ENCODE measurements around the gene TAAR1. TPM values are rescaled to one million over a fixed set of nuclear protein-coding genes. Genes with fewer than 3 reads are reported as not detected.
"Not testable (repeated sequence)": the region's sequence is repeated elsewhere in the genome, so short reads cannot be mapped to it uniquely, and the experiment has no call there.

Gene TAAR1
- total RNA-seq, 2 donors from 2014 or later = not detected

- no peak for DNase-seq (ENCODE audit: low spot score)
Measured at GRCh38 chr6:132611616-132612015, 47.4 kb downstream of the TAAR1 start.

DNA sequence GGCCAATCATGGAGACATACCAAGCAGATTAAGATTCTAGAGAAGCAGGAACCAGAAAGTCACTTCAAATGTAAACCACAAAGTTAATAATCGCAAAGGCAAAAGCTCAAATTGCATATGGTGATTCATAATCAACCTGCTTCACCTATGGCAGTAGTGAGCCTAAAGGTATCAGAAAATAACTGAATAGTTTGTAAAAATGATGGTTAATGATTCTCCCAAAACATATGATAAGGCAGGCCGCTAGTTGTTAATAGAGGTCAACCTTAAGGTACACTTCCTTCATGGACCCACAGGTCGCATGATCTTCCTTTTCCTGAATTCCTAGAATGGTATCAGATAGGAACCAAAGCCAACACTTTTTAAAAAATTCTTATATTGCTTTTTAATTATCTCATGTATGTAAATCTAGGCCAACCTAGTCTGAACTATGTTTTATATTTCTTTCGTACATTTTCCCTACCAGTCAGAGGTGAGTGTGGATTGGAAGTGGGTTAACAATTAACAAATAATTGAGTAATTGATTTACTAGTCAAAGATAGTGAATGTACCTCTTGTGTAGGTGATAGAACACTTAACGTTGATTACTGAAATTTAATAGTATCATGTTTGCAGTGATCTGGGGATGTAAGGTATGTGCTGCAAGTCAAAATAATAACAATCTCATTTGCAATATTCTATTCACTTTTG lies 51.3 kb downstream of the TAAR1 start:
- ATAC-seq (ENCODE audit: insufficient number of reproducible peaks, low FRiP score, low read depth) (no peak), DNase-seq (ENCODE audit: low spot score) (no peak)
- no peaks in the 10 kb centered on the region for H3K27me3 ChIP-seq (replicated peaks; ENCODE audit: insufficient read depth)
- H3K27ac ChIP-seq = no peak overlapping the region
- H3K9me3 ChIP-seq = no peaks in the 10 kb centered on the region
- H3K4me1 ChIP-seq (ENCODE audit: control insufficient read depth in 1 of 2, low read depth in 2 of 2) = no peaks in the 10 kb centered on the region
- no peak overlapping the region for H3K4me3 ChIP-seq
- no peaks in the 10 kb centered on the region for H3K36me3 ChIP-seq
- TF ChIP-seq, protein P1, sequence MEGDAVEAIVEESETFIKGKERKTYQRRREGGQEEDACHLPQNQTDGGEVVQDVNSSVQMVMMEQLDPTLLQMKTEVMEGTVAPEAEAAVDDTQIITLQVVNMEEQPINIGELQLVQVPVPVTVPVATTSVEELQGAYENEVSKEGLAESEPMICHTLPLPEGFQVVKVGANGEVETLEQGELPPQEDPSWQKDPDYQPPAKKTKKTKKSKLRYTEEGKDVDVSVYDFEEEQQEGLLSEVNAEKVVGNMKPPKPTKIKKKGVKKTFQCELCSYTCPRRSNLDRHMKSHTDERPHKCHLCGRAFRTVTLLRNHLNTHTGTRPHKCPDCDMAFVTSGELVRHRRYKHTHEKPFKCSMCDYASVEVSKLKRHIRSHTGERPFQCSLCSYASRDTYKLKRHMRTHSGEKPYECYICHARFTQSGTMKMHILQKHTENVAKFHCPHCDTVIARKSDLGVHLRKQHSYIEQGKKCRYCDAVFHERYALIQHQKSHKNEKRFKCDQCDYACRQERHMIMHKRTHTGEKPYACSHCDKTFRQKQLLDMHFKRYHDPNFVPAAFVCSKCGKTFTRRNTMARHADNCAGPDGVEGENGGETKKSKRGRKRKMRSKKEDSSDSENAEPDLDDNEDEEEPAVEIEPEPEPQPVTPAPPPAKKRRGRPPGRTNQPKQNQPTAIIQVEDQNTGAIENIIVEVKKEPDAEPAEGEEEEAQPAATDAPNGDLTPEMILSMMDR (IDR thresholded peaks at IDR 0.05) = no peak

More at GRCh38 chr6:132611616-132612015, 47.4 kb downstream of the TAAR1 start:
- H3K4me3 ChIP-seq = no peak overlapping the region
- ATAC-seq (ENCODE audit: insufficient number of reproducible peaks, low FRiP score, low read depth) = no peak
- H3K9me3 ChIP-seq = no peaks in the 10 kb centered on the region
- H3K36me3 ChIP-seq = no peaks in the 10 kb centered on the region
- H3K27me3 ChIP-seq (replicated peaks; ENCODE audit: insufficient read depth) = no peaks in the 10 kb centered on the region
- no peak overlapping the region for H3K27ac ChIP-seq
- no peaks in the 10 kb centered on the region for H3K4me1 ChIP-seq (ENCODE audit: control insufficient read depth in 1 of 2, low read depth in 2 of 2)
- TF ChIP-seq, protein P1 (IDR thresholded peaks at IDR 0.05) = no peak

- no peaks in the 10 kb centered on the region for H3K9me3 ChIP-seq
- DNase-seq (ENCODE audit: low spot score) (no peak), ATAC-seq (ENCODE audit: insufficient number of reproducible peaks, low FRiP score, low read depth) (no peak)
- TF ChIP-seq, protein P1 (IDR thresholded peaks at IDR 0.05) = no peak
- H3K4me3 ChIP-seq = no peak overlapping the region
- H3K4me1 ChIP-seq (ENCODE audit: control insufficient read depth in 1 of 2, low read depth in 2 of 2) = no peaks in the 10 kb centered on the region
- H3K36me3 ChIP-seq = no peaks in the 10 kb centered on the region
- no peak overlapping the region for H3K27ac ChIP-seq
- H3K27me3 ChIP-seq (replicated peaks; ENCODE audit: insufficient read depth) = no peaks in the 10 kb centered on the region
Measured at GRCh38 chr6:132604635-132605152, 54.3 kb downstream of the TAAR1 start.

DNA sequence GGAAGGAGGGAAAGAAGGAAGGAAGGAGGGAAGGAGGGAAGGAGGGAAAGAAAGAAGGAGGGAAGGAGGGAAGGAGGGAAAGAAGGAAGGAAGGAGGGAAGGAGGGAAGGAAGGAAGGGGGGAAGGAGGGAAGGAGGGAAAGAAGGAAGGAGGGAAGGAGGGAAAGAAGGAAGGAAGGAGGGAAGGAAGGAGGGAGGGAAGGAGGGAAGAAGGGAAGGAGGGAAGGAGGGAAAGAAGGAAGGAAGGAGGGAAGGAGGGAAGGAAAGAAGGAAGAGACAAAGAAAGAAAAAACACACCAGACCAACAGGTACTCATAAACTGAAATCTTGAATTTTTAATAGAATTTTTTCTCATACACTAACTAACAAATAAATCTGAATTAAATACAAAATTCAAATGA lies 58.1 kb downstream of the TAAR1 start:
- not testable (repeated sequence) for H3K27ac ChIP-seq; H3K4me3 ChIP-seq; H3K9me3 ChIP-seq; DNase-seq (ENCODE audit: low spot score); ATAC-seq (ENCODE audit: insufficient number of reproducible peaks, low FRiP score, low read depth); H3K36me3 ChIP-seq; H3K27me3 ChIP-seq (replicated peaks; ENCODE audit: insufficient read depth); H3K4me1 ChIP-seq (ENCODE audit: control insufficient read depth in 1 of 2, low read depth in 2 of 2)

DNA sequence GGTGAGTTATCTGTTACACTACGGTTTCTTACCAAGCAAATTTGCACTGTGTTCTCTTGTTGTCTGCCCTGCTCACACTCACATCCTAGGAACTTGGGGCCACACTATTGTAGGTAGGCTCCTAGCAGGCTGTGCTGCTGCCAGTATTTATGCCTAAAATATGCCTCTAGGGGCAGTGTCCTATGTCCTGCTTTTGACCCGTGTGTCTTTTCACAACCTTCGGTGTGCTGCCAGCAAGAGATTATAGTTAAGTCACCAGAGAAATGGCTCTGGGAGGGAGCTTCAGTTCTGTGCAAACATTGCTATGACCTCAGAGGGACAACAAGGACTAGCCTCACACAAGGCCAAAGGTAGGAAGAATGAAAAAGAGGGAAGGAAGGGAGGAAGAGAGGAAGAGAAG lies 60.5 kb downstream of the TAAR1 start:
- no peaks in the 10 kb centered on the region for H3K9me3 ChIP-seq
- H3K27ac ChIP-seq = no peak overlapping the region
- no peaks in the 10 kb centered on the region for H3K4me1 ChIP-seq (ENCODE audit: control insufficient read depth in 1 of 2, low read depth in 2 of 2)
- ATAC-seq (ENCODE audit: insufficient number of reproducible peaks, low FRiP score, low read depth) (no peak), DNase-seq (ENCODE audit: low spot score) (no peak)
- TF ChIP-seq, protein P1 (IDR thresholded peaks at IDR 0.05) = no peak
- no peak overlapping the region for H3K4me3 ChIP-seq
- no peaks in the 10 kb centered on the region for H3K36me3 ChIP-seq
- H3K27me3 ChIP-seq (replicated peaks; ENCODE audit: insufficient read depth) = no peaks in the 10 kb centered on the region

All from thoracic aorta (tissue), 2 donors.